GM20000 (cell line): Measurements from ENCODE around the gene CUL4B.

Experiments used
- DNase-seq: peaks from one replicate; pipeline ENCODE4 v3.0.0; 2012; ENCODE audit warnings: low spot score
- TF ChIP-seq, protein P1 (sequence below): IDR thresholded peaks from 2 replicates; pipeline ENCODE4 v1.5.1; 2012; ENCODE audit warnings: mild to moderate bottlenecking, control low read depth; ENCODE audit errors: extremely low read depth, missing control alignments

Gene CUL4B

DNA sequence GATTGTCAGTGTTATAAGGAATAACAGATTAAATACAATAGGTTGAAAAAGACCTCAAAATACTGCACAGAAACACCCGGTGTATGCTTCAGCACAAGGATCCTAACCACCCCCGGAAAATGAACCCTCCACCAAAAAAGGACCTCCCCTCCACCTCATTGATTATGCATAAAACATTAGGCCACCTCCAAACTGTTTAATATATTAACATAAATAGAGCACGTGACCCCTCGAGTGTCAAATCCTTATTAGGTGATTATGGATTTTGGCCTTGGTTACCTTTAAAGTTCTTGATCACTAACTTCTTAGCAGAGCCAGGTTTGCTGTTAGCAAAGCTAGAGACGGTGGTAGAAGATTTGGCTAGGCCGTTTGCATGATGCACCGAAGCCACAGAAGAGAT, 958 bp downstream of the CUL4B start:
- DNase-seq, result peak; percentile 7
- TF ChIP-seq, protein P1, sequence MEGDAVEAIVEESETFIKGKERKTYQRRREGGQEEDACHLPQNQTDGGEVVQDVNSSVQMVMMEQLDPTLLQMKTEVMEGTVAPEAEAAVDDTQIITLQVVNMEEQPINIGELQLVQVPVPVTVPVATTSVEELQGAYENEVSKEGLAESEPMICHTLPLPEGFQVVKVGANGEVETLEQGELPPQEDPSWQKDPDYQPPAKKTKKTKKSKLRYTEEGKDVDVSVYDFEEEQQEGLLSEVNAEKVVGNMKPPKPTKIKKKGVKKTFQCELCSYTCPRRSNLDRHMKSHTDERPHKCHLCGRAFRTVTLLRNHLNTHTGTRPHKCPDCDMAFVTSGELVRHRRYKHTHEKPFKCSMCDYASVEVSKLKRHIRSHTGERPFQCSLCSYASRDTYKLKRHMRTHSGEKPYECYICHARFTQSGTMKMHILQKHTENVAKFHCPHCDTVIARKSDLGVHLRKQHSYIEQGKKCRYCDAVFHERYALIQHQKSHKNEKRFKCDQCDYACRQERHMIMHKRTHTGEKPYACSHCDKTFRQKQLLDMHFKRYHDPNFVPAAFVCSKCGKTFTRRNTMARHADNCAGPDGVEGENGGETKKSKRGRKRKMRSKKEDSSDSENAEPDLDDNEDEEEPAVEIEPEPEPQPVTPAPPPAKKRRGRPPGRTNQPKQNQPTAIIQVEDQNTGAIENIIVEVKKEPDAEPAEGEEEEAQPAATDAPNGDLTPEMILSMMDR, result no peak

DNA sequence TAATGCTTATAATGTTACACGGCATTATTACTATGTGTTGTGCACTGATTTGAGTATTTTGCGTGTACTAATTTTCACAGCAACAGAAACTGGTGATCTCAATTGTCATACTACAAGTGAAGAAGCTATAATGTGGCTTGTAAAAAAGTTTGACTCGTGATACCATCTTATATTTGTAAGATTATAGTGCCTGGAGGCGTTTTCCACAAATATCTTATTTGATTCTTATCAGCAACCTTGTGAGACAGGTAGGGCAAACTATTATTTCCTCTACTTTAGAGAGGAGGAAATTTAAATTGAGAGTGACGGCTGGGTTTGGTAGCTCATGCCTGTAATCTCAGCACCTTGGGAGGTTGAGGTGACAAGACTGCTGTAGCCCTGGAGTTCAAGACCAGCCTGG, 4.5 kb downstream of the CUL4B start:
- TF ChIP-seq, protein P1, result no peak
- DNase-seq, result no peak

DNA sequence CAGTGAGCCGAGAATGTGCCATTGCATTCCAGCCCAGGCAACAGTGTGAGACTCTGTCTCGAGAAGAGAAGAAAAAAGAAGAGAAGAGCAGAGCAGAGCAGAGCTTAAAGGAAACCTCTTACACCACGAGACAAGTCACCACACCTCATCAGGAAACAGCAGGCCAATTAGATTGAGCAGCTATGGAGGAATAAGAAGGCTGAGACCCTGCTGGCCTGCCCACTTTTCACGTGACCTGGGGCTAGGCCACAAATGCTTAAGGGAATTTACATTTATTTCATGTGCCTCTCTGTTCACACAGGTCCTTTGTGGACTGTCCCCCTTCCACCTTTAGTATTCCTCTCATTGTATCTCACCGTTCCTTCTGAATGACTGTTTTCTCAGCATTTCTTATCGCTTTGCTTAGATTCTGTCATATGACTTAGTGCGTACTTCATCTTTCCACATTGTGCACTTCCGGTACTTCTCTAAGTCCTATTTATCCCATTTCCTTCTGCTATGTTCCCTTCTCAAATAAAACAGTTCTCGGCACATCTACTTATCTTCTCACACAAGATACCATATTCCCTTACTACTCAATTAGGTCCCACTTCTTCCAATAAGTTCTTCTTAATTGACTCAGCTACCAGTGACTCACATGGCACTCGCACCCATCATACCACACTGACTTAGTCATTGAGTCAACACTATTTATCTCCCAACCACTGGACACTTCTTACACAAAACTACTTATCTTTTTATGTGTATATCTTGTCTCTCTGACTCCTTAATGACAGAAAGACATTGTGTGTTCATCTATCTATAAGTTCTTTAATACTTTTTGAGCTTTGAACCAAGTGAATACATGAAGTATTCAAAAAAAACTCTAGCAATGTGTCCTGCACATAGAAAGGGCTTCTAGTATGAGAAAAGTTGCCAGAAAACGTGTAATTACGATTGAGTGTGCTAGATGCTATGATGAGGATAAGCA, 11.0 kb downstream of the CUL4B start:
- TF ChIP-seq, protein P1, result no peak
- no peak for DNase-seq

DNA sequence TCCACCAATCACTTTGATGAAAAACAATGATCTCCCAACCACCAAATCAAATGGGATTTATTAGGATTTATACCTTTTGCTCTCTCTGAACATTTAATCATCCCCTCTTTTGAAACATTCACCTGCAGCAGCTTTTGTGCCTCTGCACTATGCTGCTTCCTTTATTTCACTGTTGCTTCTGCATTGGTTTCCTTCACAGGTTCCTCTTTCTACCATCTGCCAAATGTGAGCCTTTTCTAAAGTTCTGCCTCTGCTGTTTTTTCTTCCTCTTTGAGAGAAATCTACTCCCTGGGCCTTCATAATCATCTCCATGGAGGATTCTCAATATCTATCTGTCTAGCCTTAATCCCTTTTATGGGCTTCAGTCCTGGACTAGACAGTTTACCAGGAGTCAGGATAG, 24.7 kb downstream of the CUL4B start:
- TF ChIP-seq, protein P1, result no peak
- DNase-seq, result no peak

DNA sequence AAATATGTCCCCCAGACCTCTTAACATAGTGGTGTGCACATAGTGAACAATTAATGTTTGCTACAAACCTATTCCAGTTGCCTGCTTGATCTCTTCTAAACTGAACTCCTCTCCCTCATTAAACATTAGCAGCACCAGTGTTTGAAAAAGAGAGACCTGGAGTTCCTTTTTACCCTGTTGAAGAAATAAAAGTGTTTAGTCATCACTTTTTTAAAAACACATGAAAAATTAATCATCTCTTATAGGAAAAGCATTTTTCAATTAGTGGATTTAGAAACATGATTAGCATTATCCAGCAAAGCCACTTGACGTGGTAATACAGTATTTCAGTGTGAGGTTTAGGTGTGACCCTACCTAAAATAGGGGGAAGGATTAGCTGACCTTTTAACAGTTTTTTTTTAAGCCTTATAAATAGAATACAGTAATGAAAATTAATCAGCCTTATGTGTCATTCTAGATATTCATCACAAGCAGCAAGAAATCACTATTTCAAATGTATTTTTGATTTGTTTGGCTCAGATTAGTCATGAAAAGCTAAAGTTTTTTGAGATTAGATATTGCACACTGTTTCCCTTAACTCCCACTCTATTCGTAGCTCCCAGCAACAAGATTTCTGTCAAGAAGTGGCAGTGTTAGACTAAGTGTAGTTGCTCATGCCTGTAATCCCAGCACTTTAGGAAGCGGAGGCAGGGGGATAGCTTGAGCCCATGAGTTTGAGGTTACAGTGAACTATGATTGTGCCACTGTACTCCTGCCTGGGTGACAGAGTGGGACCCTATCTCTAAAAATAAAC, 26.2 kb downstream of the CUL4B start:
- no peak for DNase-seq
- TF ChIP-seq, protein P1, result no peak

DNA sequence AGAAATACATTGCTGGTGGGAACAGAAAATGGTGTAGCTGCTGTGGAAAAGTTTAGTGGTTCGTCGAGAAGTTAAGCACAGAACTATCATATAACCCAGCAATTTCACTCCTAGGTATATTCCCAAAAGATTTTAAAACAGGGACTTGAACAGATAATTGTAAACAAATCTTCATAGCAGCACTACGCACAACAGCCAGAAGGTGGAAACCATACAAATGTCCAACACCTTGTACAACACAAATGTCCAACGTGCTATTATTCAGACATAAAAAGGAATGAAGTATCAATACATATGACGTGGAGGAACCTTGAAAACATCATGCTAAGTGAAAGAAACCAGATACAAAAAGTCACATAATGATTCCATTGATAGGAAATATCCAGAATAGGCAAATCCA, 37.9 kb downstream of the CUL4B start:
- TF ChIP-seq, protein P1, result no peak
- DNase-seq, result no peak

DNA sequence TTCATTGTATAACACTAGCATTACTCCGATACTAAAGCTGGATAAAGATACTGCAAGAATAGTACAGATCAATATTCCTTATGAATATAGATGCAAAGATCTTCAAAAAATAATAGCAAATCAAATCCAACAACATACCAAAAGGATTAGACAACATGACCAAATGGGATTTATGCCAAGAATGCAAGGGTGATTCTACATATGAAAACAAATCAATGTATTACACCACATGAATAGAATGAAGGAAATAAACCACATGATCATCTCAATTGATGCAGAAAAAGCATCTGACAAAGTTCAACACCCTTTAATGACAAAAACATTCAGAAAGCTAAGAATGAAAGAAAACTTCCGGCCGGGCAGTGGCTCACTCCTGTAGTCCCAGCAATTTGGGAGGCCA, 42.8 kb downstream of the CUL4B start:
- TF ChIP-seq, protein P1, result no peak
- DNase-seq, result no peak
